Lower leg skin (tissue), 3 donors: ENCODE results near the gene IKZF1.

Experiments used
- POLR2A ChIP-seq, 2 donors: fragments of 450-650 bp; IDR thresholded peaks; one replicate each; pipeline ENCODE4 v1.6.1; 2016 to 2017; ENCODE audit warnings: antibody characterized with exemption in 2 of 2, mild to moderate bottlenecking in 1 of 2, moderate library complexity in 1 of 2
- TF ChIP-seq, protein P1 (sequence below), 3 donors: fragments of 450-650 bp; IDR thresholded peaks; one replicate each; pipeline ENCODE4 v1.5.1; 2016; ENCODE audit warnings: antibody characterized with exemption in 3 of 3, mild to moderate bottlenecking in 3 of 3, moderate library complexity in 2 of 3

- TF ChIP-seq POLR2A (IDR thresholded peaks at IDR 0.05): no peak
- TF ChIP-seq, protein P1, sequence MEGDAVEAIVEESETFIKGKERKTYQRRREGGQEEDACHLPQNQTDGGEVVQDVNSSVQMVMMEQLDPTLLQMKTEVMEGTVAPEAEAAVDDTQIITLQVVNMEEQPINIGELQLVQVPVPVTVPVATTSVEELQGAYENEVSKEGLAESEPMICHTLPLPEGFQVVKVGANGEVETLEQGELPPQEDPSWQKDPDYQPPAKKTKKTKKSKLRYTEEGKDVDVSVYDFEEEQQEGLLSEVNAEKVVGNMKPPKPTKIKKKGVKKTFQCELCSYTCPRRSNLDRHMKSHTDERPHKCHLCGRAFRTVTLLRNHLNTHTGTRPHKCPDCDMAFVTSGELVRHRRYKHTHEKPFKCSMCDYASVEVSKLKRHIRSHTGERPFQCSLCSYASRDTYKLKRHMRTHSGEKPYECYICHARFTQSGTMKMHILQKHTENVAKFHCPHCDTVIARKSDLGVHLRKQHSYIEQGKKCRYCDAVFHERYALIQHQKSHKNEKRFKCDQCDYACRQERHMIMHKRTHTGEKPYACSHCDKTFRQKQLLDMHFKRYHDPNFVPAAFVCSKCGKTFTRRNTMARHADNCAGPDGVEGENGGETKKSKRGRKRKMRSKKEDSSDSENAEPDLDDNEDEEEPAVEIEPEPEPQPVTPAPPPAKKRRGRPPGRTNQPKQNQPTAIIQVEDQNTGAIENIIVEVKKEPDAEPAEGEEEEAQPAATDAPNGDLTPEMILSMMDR (IDR thresholded peaks at IDR 0.05): no peak
Observed at GRCh38 chr7:50315739-50316671, 11.5 kb downstream of the IKZF1 start.
